IPS-11a (cell line): ENCODE data around the gene SLK.

Experiments
- H3K4me3 ChIP-seq: one replicate; pipeline ENCODE4 v1.5.1; 2013; ENCODE audit warnings: low read depth, low read length, control low read depth

Gene SLK

GRCh38 chr10:103986360-103986759 lies 19.4 kb downstream of the SLK start:
- no peak overlapping the region for H3K4me3 ChIP-seq

DNA sequence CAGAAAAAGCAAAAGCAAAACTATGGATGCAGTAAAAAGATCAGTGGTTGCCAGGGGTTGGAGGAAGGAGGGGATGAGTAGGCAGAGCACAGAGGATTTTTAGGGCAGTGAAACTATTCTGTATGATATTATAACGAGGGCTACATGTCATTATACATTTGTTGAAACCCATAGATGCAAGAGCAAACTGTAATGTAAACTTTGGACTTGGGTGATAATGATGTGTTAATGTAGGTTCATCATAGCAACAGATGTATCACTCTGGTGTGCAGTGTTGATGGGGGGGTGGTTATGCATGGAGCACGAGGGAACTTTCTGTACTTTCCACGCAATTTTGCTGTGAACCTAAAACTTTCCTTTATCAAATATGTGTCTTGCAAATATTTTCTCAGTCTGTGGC lies 23.2 kb downstream of the SLK start:
- no peak overlapping the region for H3K4me3 ChIP-seq

- no peak overlapping the region for H3K4me3 ChIP-seq
Observed at GRCh38 chr10:103990531-103990930, 23.6 kb downstream of the SLK start.

GRCh38 chr10:103991393-103992128 lies 24.6 kb downstream of the SLK start:
- H3K4me3 ChIP-seq, result no peak overlapping the region

GRCh38 chr10:103995134-103995533 lies 28.2 kb downstream of the SLK start:
- H3K4me3 ChIP-seq, result no peak overlapping the region

- H3K4me3 ChIP-seq, result no peak overlapping the region
Observed at GRCh38 chr10:103998805-103999204, 31.9 kb downstream of the SLK start.

GRCh38 chr10:104002911-104003310 lies 36.0 kb downstream of the SLK start:
- no peak overlapping the region for H3K4me3 ChIP-seq

- H3K4me3 ChIP-seq, result no peak overlapping the region
Observed at GRCh38 chr10:104005172-104005863, 38.4 kb downstream of the SLK start.

DNA sequence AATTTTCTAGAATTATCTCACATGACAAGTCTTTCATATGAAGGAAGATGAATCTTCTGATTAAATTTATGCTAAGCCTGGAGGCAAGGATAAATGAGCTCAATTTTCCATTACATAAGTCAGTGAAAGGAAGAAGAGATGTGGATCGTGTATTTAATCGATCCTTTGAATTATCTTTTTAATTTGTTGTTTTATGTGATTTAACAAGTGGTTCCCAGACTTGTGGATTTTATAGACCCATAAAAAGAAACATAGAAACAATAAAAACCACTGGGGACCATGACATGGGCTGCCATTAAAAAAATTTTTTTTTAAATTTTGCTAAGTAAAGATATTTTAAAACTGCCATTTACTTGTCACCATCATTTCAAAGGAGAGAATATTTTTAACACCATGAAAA lies 45.0 kb downstream of the SLK start:
- H3K4me3 ChIP-seq, result no peak overlapping the region

DNA sequence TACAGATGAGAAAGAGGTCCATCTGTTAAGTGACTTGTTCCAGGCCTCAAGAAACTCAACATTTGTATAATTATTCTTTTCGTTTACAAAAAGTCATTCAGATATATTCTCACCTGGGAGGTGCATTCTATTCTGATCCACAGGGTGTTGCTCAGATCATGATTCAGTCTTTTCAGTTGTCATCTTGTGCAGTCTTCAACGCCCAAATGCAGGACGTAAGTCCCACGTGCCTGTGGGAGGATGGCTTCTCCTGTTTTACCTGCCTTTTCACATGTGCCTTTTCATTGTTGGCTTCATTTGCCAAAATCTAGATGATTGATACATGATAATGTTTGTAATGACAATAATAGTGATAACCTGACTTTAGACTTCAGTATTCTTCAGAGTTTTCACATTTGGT lies 46.5 kb downstream of the SLK start:
- H3K4me3 ChIP-seq, result no peak overlapping the region

DNA sequence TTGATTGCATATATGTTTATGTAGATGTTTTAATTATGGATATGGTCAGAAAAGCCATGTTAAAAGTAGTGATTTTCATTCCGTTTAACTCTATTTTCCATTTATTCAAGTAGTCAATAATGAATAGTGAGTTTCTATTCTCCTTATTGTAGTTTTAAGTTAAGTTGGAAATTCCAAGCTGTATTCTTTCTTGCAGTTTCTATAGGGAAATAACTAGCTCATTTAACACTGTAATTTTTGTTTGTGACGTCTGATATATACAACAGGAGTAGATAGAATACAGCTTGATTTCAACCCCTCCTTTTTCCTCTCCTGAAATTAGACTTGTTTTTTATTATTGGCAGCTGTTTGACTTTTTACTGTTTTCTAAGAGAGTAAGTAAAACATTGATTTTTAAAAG lies 47.2 kb downstream of the SLK start:
- no peak overlapping the region for H3K4me3 ChIP-seq

DNA sequence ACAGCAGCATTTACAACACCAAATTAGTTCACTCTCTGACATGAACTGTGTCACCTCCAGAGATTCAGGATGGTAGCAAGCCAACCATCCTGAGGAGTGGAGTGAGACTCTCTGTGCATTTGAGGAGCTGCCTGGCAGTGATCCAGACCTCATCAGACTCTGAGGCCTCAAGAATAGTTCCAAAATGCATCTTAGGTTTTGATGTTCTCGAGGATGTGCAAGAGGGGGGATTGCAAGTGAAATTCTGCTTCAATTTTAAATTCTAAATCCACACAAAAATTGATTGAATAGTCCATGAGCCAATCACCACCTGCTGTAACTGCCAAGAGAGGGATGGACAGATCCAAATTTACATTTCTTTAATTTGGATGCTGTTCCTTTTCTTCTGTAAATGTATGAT lies 49.7 kb downstream of the SLK start:
- H3K4me3 ChIP-seq, result no peak overlapping the region

GRCh38 chr10:104018471-104018870 lies 51.5 kb downstream of the SLK start:
- no peak overlapping the region for H3K4me3 ChIP-seq

DNA sequence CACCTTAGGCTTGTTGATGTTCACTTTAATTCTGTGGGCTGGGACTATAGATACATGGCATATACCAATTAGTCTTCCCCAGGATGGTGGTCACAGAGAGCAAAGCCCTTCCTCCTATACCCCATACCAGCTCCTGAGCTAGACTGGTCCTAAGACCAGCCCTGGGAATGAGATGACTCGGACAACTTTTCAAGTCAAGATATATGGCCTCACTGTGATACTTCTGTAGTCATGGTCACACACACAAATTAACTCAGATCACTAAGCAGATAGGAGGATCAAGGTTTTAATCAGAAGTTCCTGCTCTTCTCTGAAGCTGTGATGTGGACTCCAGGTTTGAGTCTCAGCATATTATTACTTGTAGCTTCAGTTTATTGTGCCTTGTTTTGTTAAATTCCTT lies 53.1 kb downstream of the SLK start:
- no peak overlapping the region for H3K4me3 ChIP-seq

DNA sequence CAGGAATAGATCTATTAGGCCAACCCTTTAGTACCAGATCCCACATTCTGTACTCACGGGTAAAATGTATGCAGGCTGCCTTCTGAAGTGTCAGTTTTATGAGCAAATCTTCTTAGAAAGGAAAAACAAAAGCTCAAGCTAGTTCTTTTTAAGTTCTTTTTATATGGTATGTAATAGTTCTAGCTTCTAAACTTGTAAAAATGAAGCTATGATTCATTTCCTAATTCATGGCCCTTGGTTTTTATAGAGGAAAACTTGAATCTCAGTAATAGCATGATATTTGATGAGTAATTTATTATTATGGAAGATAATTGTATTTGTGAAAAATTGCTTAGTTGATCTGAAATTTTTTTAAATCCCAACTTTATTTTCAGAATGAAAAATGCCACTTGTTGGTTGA lies 54.3 kb downstream of the SLK start:
- no peak overlapping the region for H3K4me3 ChIP-seq

GRCh38 chr10:104022026-104022425 lies 55.1 kb downstream of the SLK start:
- H3K4me3 ChIP-seq, result no peak overlapping the region

DNA sequence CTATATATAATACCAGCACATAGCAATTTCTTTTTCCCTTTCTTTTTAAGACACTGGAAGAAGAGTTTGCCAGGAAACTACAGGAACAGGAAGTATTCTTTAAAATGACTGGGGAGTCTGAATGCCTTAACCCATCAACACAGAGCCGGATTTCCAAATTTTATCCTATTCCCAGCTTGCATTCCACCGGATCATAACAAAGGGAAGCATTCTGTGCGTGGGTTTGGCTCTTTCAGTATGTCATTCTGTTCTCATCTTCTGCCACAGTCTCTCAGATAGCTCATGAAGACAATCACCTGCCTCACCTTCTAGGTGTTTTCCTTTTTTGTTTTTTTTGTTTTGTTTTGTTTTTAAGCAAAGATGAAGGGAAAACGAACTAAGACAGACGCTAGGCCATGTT lies 58.6 kb downstream of the SLK start:
- H3K4me3 ChIP-seq, result no peak overlapping the region

DNA sequence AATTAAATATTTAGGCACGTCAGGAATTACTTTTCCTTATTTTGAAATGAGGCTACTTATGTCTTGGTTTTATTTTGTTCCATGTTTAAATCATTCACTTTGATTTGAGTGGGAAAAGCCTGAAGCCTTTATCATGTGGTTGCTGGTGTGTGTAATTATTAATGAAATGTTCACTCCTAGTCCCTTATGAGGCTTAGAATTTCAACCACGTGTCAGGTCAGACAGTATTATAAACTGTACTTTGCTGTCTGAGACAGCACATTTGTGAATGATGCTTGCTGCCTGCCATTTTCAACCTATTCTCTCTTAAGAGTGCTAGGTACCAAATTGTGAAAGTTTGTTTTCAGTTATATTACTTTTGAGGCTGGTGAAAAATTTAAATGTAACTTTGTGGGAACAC lies 59.8 kb downstream of the SLK start:
- no peak overlapping the region for H3K4me3 ChIP-seq

DNA sequence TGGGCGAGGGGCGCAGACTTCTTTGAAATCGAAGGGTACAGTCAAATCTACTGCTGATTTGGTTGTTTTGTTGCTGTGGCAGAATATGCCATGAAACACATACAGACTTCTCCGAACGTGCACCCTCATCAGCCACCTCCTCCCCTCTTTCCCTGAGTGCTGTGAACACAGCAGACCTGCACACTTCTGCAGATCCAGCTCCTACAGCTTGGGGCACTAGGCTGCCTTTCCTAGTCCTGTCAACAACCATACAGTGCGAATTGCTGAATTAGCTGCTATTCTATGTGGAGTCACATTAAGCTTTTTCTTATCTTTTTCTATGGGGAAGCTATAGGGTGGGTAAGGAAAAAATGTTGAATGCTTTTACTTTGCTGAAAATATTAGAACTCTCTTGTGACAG lies 61.2 kb downstream of the SLK start:
- H3K4me3 ChIP-seq, result no peak overlapping the region

DNA sequence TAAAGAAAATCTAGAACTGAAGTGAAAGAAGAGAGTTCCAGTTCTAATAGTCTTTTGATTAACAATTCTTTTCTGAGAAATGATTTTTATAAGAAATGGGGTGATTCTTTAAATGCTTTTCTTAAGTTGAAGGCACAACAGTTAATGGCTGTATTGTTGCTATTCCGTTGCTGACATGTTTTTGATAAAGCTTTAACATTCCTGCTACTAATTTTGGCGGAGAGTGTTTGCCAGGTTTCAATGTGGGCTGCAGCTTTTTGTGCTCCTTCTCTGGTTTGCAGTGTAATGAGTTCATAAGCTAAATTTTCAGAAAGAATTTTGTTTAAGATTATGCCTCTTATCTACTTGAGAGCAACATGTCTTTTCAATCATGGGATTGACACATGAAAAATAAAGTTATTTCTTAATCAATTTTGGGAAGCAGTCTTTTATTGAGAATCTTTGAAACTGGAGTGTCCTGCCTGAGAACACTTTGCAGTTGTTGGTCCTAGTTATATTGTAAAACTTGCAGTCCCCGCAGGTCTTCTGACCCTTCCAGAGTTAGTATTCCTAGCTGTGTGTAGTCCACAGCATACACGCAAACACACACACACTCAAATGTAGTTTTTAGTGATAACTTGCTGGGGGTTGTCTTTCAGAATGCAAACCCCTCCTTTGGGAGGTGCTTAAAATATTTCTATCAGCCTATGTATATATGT lies 62.0 kb downstream of the SLK start:
- no peak overlapping the region for H3K4me3 ChIP-seq

DNA sequence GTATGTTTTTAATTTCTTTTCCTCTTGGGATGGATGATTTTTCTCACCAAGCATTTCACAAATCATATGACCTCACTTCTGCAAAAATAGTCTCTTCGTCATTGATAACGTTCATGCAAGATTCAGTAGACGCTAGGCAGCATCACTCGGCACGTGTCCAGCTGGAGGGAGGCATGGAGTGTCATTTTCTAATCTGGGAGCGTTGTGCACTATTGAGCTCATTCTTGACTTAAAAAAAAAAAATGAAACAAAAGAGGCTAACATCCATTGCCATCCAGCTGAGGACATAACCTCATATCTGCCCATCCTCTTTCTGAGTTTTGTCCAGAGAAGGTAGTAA lies 62.6 kb downstream of the SLK start:
- no peak overlapping the region for H3K4me3 ChIP-seq

GRCh38 chr10:104031631-104032030 lies 64.7 kb downstream of the SLK start:
- no peak overlapping the region for H3K4me3 ChIP-seq
